ENCODE results near the gene PTPRN2. TPM values are rescaled to one million over a fixed set of nuclear protein-coding genes. Genes with fewer than 3 reads are reported as not detected.

PTPRN2 gene
- total and polyA plus RNA-seq, 2 donors (not counting 3 experiments of a cell fraction or from before 2014, with no cell fraction given): 0.62 to 0.88 TPM

DNA sequence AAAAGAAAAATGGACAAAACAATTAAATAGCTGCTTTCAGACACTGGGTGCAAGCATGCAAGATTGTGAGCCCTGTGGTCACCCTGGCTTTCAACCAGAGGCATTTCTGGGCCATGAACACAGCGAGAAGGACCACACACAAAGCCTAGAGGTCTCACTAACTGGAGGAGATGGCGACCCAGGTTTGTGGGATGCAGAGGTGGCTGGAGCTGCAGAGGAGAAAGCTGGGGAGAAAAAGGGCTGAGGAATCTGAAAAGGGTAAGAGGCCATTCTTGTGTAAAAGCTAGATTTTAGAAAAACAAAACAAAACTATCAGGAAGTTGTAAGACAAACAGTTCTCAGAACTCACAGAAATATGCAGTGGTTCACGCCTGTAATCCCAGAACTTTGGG is 30.1 kb upstream of the PTPRN2 start:
- dilution Hi-C loops (cut with MboI; ENCODE audit: extremely low pct_ligation_motif_present, low sequenced_read_pairs): no loop called here
- ChIA-PET POLR2A (no interaction called here), CTCF (no interaction called here)
- H3K36me3 ChIP-seq (ENCODE audit: control insufficient read depth in 2 of 2, extremely low read depth in 1 of 2, insufficient read depth in 2 of 2, low read length in 2 of 2): no peaks in the 10 kb centered on the region
- no peak overlapping the region for H2AFZ ChIP-seq (ENCODE audit: low read depth, low read length)
- no peaks in the 10 kb centered on the region for H3K79me2 ChIP-seq (ENCODE audit: control insufficient read depth, insufficient read depth, low read length)
- H3K4me1 ChIP-seq (ENCODE audit: control insufficient read depth, extremely low read depth, insufficient read depth, low read length): no peaks in the 10 kb centered on the region
- BruUV-seq (replicated peaks): no TSS peak
- no peak overlapping the region for H3K4me2 ChIP-seq (ENCODE audit: insufficient read depth, low read length)
- no peaks in the 10 kb centered on the region for H3K9me3 ChIP-seq (replicated peaks; ENCODE audit: control insufficient read depth, insufficient read depth, low read length)
- no peak overlapping the region for H3K27ac ChIP-seq (ENCODE audit: insufficient read depth, low read depth, low read length)
- no peak overlapping the region for H3K9ac ChIP-seq (replicated peaks; ENCODE audit: extremely low read depth, insufficient read depth, low read length)
- no peak overlapping the region for H3K4me3 ChIP-seq (replicated peaks in 1 of 3; ENCODE audit: insufficient read depth in 1 of 3, low read depth in 1 of 3, low read length in 3 of 3)
- TF ChIP-seq FOS (IDR thresholded peaks at IDR 0.05; ENCODE audit: borderline replicate concordance, insufficient read depth, low read length) (no peak), EZH2 (IDR thresholded peaks at IDR 0.05; ENCODE audit: borderline replicate concordance, low read depth, low read length, severe bottlenecking) (no peak), JUN (IDR thresholded peaks at IDR 0.05; ENCODE audit: borderline replicate concordance, insufficient read depth, insufficient read length, low read depth) (no peak), POLR2AphosphoS5 (IDR thresholded peaks at IDR 0.05; ENCODE audit: insufficient read depth, low read depth, low read length) (no peak), POLR2A (IDR thresholded peaks at IDR 0.05; ENCODE audit: low read depth, low read length) (no peak), GATA2 (IDR thresholded peaks at IDR 0.05; ENCODE audit: insufficient read depth, insufficient read length, low read depth, low read length) (no peak), MYC (IDR thresholded peaks at IDR 0.05; ENCODE audit: low read depth, low read length) (no peak)
- TF ChIP-seq, protein P1, sequence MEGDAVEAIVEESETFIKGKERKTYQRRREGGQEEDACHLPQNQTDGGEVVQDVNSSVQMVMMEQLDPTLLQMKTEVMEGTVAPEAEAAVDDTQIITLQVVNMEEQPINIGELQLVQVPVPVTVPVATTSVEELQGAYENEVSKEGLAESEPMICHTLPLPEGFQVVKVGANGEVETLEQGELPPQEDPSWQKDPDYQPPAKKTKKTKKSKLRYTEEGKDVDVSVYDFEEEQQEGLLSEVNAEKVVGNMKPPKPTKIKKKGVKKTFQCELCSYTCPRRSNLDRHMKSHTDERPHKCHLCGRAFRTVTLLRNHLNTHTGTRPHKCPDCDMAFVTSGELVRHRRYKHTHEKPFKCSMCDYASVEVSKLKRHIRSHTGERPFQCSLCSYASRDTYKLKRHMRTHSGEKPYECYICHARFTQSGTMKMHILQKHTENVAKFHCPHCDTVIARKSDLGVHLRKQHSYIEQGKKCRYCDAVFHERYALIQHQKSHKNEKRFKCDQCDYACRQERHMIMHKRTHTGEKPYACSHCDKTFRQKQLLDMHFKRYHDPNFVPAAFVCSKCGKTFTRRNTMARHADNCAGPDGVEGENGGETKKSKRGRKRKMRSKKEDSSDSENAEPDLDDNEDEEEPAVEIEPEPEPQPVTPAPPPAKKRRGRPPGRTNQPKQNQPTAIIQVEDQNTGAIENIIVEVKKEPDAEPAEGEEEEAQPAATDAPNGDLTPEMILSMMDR (IDR thresholded peaks at IDR 0.05; ENCODE audit: extremely low read depth in 1 of 2, insufficient read depth in 1 of 2, low read depth in 1 of 2, low read length in 2 of 2): no peak
- TF ChIP-seq, protein P2, sequence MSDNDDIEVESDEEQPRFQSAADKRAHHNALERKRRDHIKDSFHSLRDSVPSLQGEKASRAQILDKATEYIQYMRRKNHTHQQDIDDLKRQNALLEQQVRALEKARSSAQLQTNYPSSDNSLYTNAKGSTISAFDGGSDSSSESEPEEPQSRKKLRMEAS (IDR thresholded peaks at IDR 0.05; ENCODE audit: insufficient read depth, insufficient read length): no peak
- intact Hi-C loops (cut with micrococcal nuclease): no loop called here
- no peaks in the 10 kb centered on the region for H4K20me1 ChIP-seq (replicated peaks; ENCODE audit: control insufficient read depth, extremely low read depth, insufficient read depth, low read length)
- FAIRE-seq (no peak), DNase-seq (ENCODE audit: low read depth, low spot score) (no peak)
- no peaks in the 10 kb centered on the region for H3K9me1 ChIP-seq (replicated peaks; ENCODE audit: control insufficient read depth, extremely low read depth, insufficient read depth, low read length)
- H3K27me3 ChIP-seq (ENCODE audit: control insufficient read depth in 2 of 2, insufficient read depth in 2 of 2, low read length in 2 of 2): no peaks in the 10 kb centered on the region

Measured in endothelial cell of umbilical vein (primary cell).